NCI-H524 (cell line): ENCODE measurements around the gene NDC80.

ENCODE experiments used
- DNase-seq, 2 experiments: peaks; one replicate each; lab custom pipeline; 2025; lab: John Stamatoyannopoulos, UW

Gene NDC80

GRCh38 chr18:2557536-2557935 lies 13.8 kb upstream of the NDC80 start:
- DNase-seq = no peak

- DNase-seq = no peak
These were observed 12.1 kb upstream of the NDC80 start for GRCh38 chr18:2559249-2559648.

GRCh38 chr18:2564373-2564772 lies 7.0 kb upstream of the NDC80 start:
- DNase-seq = no peak

GRCh38 chr18:2568129-2568528 lies 3.2 kb upstream of the NDC80 start:
- no peak for DNase-seq

- no peak for DNase-seq
These were observed 2.8 kb upstream of the NDC80 start for GRCh38 chr18:2568605-2569004.

- DNase-seq = no peak
These were observed 1.8 kb upstream of the NDC80 start for GRCh38 chr18:2569338-2570207.

GRCh38 chr18:2570772-2571199 lies 571 bp upstream of the NDC80 start:
- peak; percentile 55 to 71 for DNase-seq

GRCh38 chr18:2572171-2572569 lies 813 bp downstream of the NDC80 start:
- peak in 1 of 2 experiments; percentile 36 for DNase-seq

GRCh38 chr18:2572892-2573291 lies 1.5 kb downstream of the NDC80 start:
- DNase-seq = no peak

- DNase-seq = no peak
These were observed 2.1 kb downstream of the NDC80 start for GRCh38 chr18:2573408-2573807.

GRCh38 chr18:2587788-2588187 lies 16.4 kb downstream of the NDC80 start:
- no peak for DNase-seq

- DNase-seq = no peak
These were observed 17.4 kb downstream of the NDC80 start for GRCh38 chr18:2588666-2589344.

- DNase-seq = no peak
These were observed 18.1 kb downstream of the NDC80 start for GRCh38 chr18:2589345-2590068.

GRCh38 chr18:2590303-2590702 lies 18.9 kb downstream of the NDC80 start:
- no peak for DNase-seq

GRCh38 chr18:2597639-2598038 lies 26.3 kb downstream of the NDC80 start:
- DNase-seq = no peak

- DNase-seq = no peak
These were observed 31.5 kb downstream of the NDC80 start for GRCh38 chr18:2602844-2603243.

GRCh38 chr18:2606335-2606734 lies 35.0 kb downstream of the NDC80 start:
- DNase-seq = no peak

- DNase-seq = no peak
These were observed 38.2 kb downstream of the NDC80 start for GRCh38 chr18:2609604-2610003.

- DNase-seq = no peak
These were observed 39.2 kb downstream of the NDC80 start for GRCh38 chr18:2610549-2610948.

GRCh38 chr18:2612996-2613395 lies 41.6 kb downstream of the NDC80 start:
- no peak for DNase-seq

GRCh38 chr18:2617401-2617998 lies 46.1 kb downstream of the NDC80 start:
- DNase-seq = no peak

GRCh38 chr18:2618009-2618408 lies 46.7 kb downstream of the NDC80 start:
- DNase-seq = no peak
